Measurements from ENCODE around the gene TCP11. TPM values are rescaled to one million over a fixed set of nuclear protein-coding genes. Genes with fewer than 3 reads are reported as not detected.

The TCP11 gene
- total RNA-seq, 6 experiments from 2014 or later = 0.31 TPM; not detected in 5

DNA sequence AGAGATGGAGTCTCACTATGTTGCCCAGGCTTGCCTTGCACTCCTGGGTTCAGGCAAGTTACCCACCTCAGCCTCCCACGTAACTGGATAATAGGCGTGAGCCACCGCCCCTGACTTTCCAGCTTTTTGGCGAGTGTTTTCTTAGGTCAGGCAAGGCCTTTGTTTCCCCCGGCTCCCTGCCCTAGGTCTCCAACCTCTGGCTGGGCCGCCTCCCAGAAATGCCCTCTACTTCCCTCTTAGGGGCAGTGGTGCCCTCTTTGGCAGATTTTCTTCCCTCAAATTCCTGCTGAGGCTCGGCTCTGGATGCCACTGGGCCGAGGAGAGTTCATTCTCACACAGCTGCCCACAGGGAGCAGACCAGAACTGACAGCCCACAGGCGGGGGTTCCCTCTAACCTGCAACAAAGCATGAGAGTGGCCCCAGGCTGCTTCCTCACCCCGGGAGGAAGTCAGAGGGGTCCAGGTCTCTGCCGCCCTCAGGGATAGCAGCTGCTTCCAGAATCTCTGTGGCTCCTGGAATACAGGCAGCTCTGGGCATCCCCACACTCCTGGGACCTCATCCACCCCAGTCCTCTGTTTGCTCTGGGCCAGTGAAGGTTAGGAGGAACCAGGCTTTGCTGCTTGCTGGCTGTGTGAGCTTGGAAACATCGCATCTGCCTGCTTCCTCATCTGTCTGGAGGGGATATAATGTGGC lies 56.5 kb downstream of the TCP11 start:
- TF ChIP-seq, protein P1, sequence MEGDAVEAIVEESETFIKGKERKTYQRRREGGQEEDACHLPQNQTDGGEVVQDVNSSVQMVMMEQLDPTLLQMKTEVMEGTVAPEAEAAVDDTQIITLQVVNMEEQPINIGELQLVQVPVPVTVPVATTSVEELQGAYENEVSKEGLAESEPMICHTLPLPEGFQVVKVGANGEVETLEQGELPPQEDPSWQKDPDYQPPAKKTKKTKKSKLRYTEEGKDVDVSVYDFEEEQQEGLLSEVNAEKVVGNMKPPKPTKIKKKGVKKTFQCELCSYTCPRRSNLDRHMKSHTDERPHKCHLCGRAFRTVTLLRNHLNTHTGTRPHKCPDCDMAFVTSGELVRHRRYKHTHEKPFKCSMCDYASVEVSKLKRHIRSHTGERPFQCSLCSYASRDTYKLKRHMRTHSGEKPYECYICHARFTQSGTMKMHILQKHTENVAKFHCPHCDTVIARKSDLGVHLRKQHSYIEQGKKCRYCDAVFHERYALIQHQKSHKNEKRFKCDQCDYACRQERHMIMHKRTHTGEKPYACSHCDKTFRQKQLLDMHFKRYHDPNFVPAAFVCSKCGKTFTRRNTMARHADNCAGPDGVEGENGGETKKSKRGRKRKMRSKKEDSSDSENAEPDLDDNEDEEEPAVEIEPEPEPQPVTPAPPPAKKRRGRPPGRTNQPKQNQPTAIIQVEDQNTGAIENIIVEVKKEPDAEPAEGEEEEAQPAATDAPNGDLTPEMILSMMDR (IDR thresholded peaks at IDR 0.05) = no peak
- no peak for TF ChIP-seq POLR2A (IDR thresholded peaks at IDR 0.05)
- no peak overlapping the region for H3K27ac ChIP-seq
- no peaks in the 10 kb centered on the region for H3K27me3 ChIP-seq
- peaks cover 0 to 14% (median 6%) of the 10 kb centered on the region in 4 donors for H3K4me1 ChIP-seq
- H3K9me3 ChIP-seq = no peaks in the 10 kb centered on the region
- WGBS (ENCODE audit: insufficient coverage, low coverage, low lambda C conversion rate, missing lambda C conversion rate) = 91% methylated on average over 8 of the region's 12 CpGs
- H3K4me3 ChIP-seq = no peak overlapping the region
- ATAC-seq = no peak
- intact Hi-C loops (cut with DNase I) = no loop called here
- DNase-seq = peak in 1 of 3 donors; percentile 28
- peaks cover 0 to 52% (median 14%) of the 10 kb centered on the region in 4 donors for H3K36me3 ChIP-seq

DNA sequence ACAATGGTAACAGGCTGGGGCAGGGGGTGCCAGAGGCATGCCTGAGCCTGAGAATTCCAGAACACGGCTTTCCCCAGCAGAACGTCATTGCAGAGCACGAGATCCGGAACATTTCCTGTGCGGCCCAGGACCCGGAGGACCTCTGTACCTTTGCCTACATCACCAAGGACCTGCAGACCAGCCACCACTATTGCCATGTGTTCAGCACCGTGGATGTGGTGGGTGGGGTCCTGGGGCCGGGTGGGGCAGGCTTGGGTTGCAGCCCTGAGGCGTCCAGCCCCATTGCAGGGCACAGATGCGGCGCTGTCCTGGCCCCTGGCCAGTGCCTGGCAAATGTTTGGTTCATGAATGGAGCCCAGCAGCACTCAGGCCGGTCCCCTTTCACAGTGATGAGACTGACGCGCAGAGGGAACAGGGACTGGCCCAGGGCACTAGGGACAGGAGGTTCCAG lies 57.1 kb downstream of the TCP11 start:
- Histone ChIP-seq H3K9me3 (no peaks in the 10 kb centered on the region), H3K4me1 (peaks cover 0 to 11% (median 5%) of the 10 kb centered on the region in 4 donors), H3K4me3 (no peak overlapping the region), H3K36me3 (peaks cover 0 to 55% (median 15%) of the 10 kb centered on the region in 4 donors), H3K27me3 (no peaks in the 10 kb centered on the region), H3K27ac (no peak overlapping the region)
- DNase-seq = peak in 1 of 3 donors; percentile 50
- ATAC-seq = no peak
- no peak for TF ChIP-seq POLR2A (IDR thresholded peaks at IDR 0.05)
- TF ChIP-seq, protein P1 (IDR thresholded peaks at IDR 0.05) = no peak
- intact Hi-C loops (cut with DNase I) = no loop called here
- no CpG with 5 or more reads among the region's 14 CpGs for WGBS (ENCODE audit: insufficient coverage, low coverage, low lambda C conversion rate, missing lambda C conversion rate)

DNA sequence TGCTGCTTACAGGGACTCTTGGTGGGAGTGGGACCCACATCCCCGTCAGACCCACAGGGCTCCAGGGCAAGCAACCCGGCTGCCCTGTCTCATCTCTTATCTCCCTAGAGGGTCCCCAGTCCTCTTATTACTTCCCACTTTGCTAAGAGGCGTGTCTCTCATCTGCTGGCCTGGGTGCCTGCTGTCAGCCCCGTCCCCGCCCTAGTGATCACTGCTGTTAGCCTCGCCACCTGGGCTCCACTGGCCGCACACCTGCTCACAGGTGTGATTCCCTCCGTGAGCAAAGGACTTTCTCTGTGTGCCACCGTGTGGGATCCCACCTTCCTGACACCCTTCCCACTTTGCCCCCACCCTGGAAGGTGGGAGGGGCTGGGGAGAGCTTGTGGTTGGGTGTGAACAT lies 57.6 kb downstream of the TCP11 start:
- Histone ChIP-seq H3K36me3 (peaks cover 0 to 61% (median 16%) of the 10 kb centered on the region in 4 donors), H3K4me3 (no peak overlapping the region), H3K27me3 (no peaks in the 10 kb centered on the region), H3K27ac (no peak overlapping the region), H3K9me3 (no peaks in the 10 kb centered on the region), H3K4me1 (peaks cover 0 to 5% (median 2%) of the 10 kb centered on the region in 4 donors)
- ATAC-seq (no peak), DNase-seq (peak in 2 of 3 donors; percentile 3 to 34)
- TF ChIP-seq, protein P1 (IDR thresholded peaks at IDR 0.05) = no peak
- TF ChIP-seq POLR2A (IDR thresholded peaks at IDR 0.05) = no peak
- intact Hi-C loops (cut with DNase I) = no loop called here
- 60% methylated on average over 1 of the region's 9 CpGs for WGBS (ENCODE audit: insufficient coverage, low coverage, low lambda C conversion rate, missing lambda C conversion rate)

DNA sequence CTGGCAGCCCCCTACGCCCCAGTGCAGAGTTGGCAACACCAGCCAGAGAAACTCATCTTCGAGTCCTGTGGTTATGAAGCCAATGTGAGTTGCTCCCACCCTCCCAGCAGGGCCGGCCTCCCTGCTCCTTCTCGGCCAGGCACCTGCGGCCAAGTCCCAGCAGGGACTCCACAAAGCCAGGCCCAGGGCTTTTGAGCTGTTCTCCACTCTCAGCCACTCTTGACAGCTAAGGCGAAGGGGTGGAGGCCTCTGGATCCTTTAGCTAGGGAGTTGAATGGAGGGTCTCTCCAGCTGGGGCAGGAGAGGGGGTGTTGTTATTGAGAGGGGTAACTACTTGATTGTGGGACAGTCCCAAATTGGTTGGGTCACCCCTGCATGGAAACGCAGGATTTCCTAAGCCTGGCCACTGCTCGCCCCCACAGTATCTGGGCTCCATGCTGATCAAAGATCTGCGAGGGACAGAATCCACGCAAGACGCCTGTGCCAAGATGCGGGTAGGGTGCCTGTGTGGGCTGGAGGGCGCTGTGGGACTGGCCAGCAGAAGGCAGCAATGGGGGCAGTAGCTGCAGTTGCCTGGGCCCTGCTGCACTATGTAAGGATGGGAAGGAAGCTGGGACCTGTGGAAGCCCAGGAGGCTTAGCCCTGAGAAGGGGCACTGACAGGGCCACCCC lies 58.3 kb downstream of the TCP11 start:
- no peaks in the 10 kb centered on the region for H3K4me1 ChIP-seq
- WGBS (ENCODE audit: insufficient coverage, low coverage, low lambda C conversion rate, missing lambda C conversion rate) = no CpG with 5 or more reads among the region's 13 CpGs
- no peak overlapping the region for H3K27ac ChIP-seq
- ATAC-seq (no peak), DNase-seq (peak in 2 of 3 donors; percentile 14 to 45)
- H3K4me3 ChIP-seq = no peak overlapping the region
- TF ChIP-seq, protein P1 (IDR thresholded peaks at IDR 0.05) = no peak
- no peaks in the 10 kb centered on the region for H3K27me3 ChIP-seq
- intact Hi-C loops (cut with DNase I) = no loop called here
- H3K9me3 ChIP-seq = no peaks in the 10 kb centered on the region
- peaks cover 0 to 67% (median 17%) of the 10 kb centered on the region in 4 donors for H3K36me3 ChIP-seq

All from right lobe of liver (tissue), 6 donors.